ENCODE results near the gene OBSCN.
"Not testable (repeated sequence)": the region's sequence is repeated elsewhere in the genome, so short reads cannot be mapped to it uniquely, and the experiment has no call there.

The OBSCN gene

GRCh38 chr1:228213917-228214808 is 6.3 kb downstream of the OBSCN start:
- no peak for DNase-seq

GRCh38 chr1:228214921-228215662 is 7.2 kb downstream of the OBSCN start:
- no peak for DNase-seq

- no peak for DNase-seq
These were observed 7.8 kb downstream of the OBSCN start for GRCh38 chr1:228215663-228216116.

DNA sequence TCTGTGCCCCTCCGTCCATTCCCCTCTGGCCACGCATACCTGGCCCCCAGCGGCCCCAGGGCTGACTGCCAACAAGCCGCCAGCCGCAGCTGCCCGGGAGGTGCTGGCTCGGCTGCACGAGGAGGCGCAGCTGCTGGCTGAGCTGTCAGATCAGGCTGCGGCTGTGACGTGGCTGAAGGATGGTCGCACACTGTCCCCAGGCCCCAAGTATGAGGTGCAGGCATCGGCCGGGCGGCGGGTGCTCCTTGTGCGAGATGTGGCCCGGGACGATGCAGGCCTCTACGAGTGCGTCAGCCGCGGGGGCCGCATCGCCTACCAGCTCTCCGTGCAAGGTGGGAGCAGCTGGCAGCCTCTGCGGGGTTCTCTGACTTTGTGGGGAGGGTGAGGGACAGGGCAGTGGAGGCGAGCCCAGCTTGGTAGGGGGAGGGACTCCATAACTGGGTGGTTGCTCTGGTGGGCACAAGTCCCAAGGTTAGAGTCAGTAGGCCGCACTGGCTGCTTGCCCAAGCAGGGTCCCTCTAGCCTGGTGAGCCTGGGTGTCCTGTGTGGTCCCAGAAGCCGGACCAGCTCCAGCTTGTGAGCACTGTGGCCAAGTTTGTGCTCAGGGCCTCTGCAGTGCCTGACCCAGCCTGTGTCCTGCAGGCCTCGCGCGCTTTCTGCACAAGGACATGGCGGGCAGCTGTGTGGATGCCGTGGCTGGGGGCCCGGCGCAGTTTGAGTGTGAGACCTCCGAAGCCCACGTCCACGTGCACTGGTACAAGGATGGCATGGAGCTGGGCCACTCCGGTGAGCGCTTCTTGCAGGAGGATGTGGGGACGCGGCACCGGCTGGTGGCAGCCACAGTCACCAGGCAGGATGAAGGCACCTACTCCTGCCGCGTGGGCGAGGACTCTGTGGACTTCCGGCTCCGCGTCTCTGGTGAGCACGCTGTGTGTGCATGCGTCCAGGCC is 8.8 kb downstream of the OBSCN start:
- no peak for DNase-seq

DNA sequence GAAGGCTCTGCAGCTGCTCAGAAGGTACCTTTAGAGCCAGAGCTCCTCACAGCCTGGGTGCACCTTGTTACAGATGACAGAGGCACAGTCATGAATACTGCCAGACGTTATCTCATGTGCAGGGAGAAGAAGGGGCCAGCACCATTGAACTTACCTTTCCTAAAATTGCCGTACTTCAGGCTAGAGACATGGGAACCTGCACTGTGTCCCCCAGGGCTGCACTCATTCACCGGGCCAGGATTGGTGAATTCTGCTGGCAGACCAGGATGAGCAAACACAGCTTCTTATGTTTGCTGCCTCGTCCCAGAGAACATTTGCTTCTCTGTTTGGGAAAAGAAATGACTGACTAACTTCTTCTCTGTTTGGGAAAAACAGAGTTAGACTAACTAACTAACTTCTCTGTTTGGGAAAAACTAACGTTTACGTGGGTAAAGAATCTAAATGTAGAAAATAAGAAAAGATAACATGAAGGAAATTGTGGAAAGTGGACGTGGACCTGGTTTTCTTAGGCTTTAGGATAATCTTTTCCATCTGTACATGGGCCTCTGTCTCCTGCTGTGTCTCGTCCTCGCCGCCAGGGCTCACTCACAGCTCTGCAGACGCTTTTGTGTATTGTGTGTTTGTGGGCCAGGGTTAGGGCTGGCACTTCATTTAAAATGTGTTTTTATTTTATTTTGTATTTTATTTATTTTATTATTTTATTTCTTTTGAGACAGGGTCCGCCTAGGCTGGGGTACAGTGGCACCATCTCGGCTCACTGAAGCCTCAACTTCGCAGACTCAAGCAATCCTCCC is 9.9 kb downstream of the OBSCN start:
- no peak for DNase-seq

DNA sequence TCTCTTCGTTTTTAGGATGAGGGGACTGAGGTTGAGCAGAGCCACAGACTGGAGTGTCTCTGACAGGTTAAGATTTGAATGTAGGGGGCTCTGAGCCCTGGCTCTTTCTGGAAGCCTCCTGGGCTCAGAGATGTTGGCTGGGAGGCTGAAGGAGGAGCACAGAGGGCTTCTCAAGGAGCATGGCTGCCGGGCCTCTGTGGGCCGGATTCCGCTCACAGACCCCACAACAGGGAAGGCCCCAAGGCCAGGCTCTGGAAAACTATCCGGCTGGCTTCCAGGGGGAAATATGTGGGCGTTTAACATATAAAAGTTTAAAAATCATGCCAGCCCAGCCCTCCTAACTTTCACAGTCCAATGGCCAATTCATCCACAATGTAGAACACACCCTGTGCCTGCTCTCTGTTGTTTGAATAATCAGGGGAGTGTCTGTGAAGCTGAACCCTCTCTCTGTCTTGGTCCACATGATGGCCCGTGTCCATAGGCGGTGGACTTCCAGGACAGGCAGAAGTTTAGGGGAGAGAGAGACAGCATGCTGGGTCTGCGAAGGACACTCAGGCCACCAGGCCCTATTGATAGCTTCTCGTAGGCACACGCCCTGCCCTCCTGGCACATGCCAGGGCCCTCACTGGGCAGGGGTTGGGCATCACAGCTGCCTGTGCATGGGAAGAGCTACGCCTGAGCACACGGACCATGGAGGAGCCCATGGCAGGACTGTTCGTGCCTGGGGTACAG is 10.8 kb downstream of the OBSCN start:
- DNase-seq = no peak

DNA sequence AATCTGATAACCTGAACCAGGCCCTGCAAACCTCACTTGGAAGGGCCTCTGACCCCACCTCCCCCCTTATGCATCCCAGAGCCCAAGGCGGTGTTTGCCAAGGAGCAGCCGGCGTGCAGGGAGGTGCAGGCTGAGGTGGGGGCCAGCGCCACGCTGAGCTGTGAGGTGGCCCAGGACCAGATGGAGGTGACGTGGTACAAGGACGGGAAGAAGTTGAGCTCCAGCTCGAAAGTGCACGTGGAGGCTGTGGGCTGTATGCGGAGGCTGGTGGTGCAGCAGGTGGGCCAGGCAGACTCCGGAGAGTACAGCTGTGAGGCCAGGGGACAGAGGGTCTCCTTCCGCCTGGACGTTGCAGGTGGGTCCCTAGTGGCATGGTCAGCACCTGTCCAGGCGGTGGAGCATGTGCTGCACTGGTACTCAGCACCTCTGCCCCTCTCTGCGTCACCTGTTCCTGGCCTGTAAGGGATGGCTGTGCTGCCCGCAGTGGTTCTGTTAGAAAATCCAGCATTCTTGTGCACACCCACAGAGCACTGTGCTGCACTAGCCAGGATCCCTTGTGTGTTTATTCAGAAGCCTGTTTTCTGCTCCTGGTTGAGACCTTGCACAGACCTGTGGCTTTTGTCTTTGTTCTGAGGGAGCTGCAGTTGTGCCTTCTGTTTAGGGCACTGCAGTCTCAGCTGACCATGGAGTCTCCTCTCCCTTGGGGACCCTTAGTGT is 11.6 kb downstream of the OBSCN start:
- no peak for DNase-seq

- DNase-seq = no peak
These were observed 12.3 kb downstream of the OBSCN start for GRCh38 chr1:228219962-228220780.

- DNase-seq = not testable (repeated sequence)
These were observed 13.3 kb downstream of the OBSCN start for GRCh38 chr1:228221097-228221496.

GRCh38 chr1:228222548-228222947 is 14.7 kb downstream of the OBSCN start:
- DNase-seq = no peak

DNA sequence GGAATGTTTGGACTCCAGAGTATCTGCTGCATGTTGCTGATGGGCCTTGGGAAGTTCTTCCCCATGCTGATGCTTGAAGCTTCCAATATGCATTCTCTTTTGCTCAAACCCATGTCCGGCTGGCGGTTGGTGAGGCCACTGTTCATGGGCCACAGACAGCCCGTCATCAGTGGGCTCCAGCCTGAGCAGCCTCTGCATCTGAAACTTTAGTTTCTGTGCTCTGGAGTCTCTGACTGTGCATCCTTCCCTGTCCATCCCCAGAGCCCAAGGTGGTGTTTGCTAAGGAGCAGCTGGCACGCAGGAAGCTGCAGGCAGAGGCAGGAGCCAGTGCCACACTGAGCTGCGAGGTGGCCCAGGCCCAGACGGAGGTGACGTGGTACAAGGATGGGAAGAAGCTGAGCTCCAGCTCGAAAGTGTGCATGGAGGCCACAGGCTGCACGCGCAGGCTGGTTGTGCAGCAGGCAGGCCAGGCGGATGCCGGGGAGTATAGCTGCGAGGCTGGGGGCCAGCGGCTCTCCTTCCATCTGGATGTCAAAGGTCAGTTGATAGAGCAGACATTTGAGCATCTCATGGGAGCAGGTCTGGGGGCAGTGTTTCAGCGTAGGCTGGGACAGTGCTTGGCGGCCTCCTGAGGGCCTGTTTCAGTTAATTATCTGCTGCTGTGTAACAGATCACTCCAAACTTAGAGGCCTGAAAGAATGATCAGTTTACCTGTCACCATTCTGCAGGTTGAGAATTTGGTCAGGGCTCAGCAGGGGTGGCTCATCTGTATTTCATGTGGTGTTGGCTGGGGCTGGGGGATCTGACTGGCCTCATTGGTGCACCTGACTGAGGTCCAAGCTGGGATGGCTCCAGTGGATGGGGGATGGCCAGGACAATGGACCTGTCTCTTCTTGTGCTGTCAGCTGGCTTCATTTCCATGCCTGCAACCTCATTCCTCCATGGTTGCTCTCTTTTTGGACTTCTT is 16.6 kb downstream of the OBSCN start:
- no peak for DNase-seq

DNA sequence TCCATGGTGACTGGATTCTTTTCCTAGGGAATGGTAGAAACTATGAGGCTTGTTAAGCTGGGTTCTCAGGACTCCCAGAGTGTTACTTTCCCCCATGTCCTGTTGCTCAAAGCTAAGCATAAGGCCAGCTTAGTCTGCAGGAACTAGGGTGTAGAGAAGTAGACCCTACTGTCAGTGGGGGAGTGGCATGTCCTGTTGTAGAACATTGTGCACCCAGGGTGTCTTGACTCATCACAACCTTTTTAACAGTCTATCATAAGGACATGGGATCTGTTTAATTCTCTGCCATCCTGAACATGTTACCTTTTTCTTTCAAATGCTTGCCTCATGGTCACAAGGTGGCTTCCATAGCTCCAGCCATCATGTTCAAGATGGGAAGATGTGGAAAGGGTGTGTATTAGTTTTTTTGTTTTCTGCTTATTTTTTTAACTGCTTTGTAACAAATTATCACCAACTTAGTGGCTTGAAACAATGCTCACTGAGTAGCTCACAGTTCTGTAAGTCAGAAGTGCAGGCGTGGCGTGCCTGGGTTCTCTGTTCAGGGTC is 17.4 kb downstream of the OBSCN start:
- DNase-seq = no peak

GRCh38 chr1:228225740-228226139 is 17.9 kb downstream of the OBSCN start:
- no peak for DNase-seq

DNA sequence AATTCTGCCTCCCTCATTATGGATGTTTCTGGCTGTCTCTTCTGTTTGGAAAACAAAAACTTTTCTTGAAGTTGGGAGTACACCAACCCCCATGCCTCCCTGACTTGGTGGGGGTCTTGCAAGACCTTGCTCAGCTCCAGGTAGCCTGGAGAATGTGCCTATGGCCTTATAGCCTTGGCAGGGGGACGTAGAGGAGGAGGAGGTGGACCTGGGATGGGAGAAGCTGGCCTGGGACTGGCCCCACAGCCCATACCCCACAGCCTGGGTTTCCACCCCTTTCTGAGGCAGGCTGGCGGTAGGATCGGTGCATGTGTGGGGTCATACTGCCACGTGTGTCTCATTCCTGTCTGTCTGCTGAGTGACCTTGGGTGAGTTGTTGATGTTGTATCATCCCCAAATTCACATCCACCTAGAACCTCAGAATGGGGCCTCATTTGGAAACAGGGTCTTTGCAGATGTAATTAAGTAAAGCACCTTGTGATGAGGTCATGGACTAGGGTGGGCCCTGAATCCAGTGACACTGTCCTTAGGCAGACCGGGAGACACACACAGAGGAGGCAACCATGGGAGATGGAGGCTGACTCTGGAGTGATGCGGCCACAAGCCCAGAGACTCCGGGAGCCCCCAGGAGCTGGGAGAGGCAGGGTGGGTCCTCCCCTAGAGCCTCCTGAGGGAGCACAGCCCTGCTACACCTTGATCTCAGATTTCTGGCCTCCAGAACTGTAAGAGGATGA is 18.5 kb downstream of the OBSCN start:
- DNase-seq = no peak

GRCh38 chr1:228226956-228227791 is 19.3 kb downstream of the OBSCN start:
- no peak for DNase-seq

- not testable (repeated sequence) for DNase-seq
These were observed 20.3 kb downstream of the OBSCN start for GRCh38 chr1:228228147-228228546.

Measured in NCI-H1694 (cell line).